Heart left ventricle (tissue), 13 donors: Measurements from ENCODE around the gene TBX3.

Experiments used
- POLR2A ChIP-seq, 2 donors: fragments of 450-650 bp; IDR thresholded peaks; one replicate each; pipeline ENCODE4 v1.6.1; 2017; ENCODE audit warnings: antibody characterized with exemption in 2 of 2, mild to moderate bottlenecking in 2 of 2, moderate library complexity in 2 of 2
- TF ChIP-seq, protein P1 (sequence below), 12 donors: fragments of 200-600 bp; sonication (generic) in 4 of 12; IDR thresholded peaks; one replicate each; pipeline versions ENCODE4 v1.5.0 to v1.8.0; 2018 to 2022; ENCODE audit warnings: antibody characterized with exemption in 12 of 12, mild to moderate bottlenecking in 5 of 12
- donor health status: ischemic (EF 13 %, LVEDD 7.1; RV severe dilation, severe dysfunction).
- donor health status: DM: no; HTN: yes; CAD: no.
- donor health status: DM: no; HTN: no; CAD: no.
- donor health status: ischemic (EF 25% LVEDD 6.9; RV normal size, moderate dysfunction).
- donor health status: ischemic (EF 25% LVEDD 5.7; RV mildly dilated, moderate dysfunction).
- donor health status: ischemic (EF 35%, LVEDD 5.7; RV mildly dilated, moderate dysfunction).
- donor health status: nonischemic (EF 11% LVEDD 7.7; RV severe dilation, severe dysfunction).
- donor health status: DM: yes; HTN: yes; CAD: no.
- donor health status: PGD.
- donor health status: ischemic (EF 29% LVEDD 5.4; RV normal size, mild dysfunction).
- donor health status: nonischemic (EF 23%, LVEDD 6.1; RV moderate dilation, normal function).

DNA sequence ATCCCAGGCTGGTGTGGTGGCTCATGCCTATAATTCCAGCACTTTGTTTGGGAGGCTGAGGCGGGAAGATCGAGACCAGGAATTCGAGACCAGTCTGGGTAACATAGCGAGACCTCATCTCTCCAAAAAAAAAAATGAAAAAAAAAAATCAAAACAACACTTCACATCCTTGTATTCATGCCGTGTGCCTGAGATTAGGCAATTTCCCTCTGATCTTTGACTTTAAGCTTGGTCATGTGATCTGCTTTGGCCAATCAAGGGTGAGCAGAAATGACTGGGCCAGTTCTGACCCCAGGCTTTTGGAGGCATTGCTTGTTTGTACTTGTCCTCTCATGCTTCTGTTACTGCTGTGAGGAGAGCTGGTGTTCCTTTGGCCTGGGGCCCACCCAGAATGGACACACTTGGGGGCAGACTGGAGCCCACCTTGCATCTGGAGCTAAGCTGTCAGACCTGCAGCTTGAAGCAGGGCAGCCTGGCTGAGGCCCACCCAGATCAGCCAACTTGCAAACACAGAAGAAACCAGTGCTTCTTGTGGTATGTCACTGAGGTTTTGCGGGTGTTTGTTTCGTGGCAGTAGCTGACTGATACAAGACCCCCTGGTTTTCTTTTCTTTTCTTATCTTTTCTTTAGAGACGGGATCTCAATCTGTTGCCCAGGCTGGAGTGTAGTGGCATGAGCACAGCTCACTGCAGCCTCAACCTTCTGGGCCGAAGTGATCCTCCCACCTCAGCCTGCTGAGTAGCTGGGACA is 29.7 kb upstream of the TBX3 start:
- TF ChIP-seq, protein P1, sequence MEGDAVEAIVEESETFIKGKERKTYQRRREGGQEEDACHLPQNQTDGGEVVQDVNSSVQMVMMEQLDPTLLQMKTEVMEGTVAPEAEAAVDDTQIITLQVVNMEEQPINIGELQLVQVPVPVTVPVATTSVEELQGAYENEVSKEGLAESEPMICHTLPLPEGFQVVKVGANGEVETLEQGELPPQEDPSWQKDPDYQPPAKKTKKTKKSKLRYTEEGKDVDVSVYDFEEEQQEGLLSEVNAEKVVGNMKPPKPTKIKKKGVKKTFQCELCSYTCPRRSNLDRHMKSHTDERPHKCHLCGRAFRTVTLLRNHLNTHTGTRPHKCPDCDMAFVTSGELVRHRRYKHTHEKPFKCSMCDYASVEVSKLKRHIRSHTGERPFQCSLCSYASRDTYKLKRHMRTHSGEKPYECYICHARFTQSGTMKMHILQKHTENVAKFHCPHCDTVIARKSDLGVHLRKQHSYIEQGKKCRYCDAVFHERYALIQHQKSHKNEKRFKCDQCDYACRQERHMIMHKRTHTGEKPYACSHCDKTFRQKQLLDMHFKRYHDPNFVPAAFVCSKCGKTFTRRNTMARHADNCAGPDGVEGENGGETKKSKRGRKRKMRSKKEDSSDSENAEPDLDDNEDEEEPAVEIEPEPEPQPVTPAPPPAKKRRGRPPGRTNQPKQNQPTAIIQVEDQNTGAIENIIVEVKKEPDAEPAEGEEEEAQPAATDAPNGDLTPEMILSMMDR (IDR thresholded peaks at IDR 0.05): no peak
- no peak for TF ChIP-seq POLR2A (IDR thresholded peaks at IDR 0.05)
